Cardiac fibroblast (primary cell): ENCODE results near the gene SPDYE4.

ENCODE experiments used
- DNase-seq, 2 donors: peaks; one replicate each; pipeline versions ENCODE4 v3.0.0 to v3.0.0-alpha.2; 2010; ENCODE audit warnings: low read depth in 2 of 2
- H3K4me3 ChIP-seq, 2 donors: replicated peaks in 1 of 2; 1 replicate in 1 of 2; 2 replicates in 1 of 2; pipeline ENCODE4 v1.5.1; 2011; ENCODE audit warnings: low read depth in 2 of 2, low read length in 2 of 2, mild to moderate bottlenecking in 2 of 2, moderate library complexity in 1 of 2
- CTCF ChIP-seq: IDR thresholded peaks from one replicate; pipeline ENCODE4 v1.5.1; 2011; ENCODE audit warnings: low read depth, mild to moderate bottlenecking, low read length, inconsistent platforms

SPDYE4 gene

GRCh38 chr17:8742274-8742673 is 16.1 kb downstream of the SPDYE4 start:
- DNase-seq = no peak
- H3K4me3 ChIP-seq = no peak overlapping the region
- no peak for TF ChIP-seq CTCF

GRCh38 chr17:8741771-8742170 is 16.6 kb downstream of the SPDYE4 start:
- H3K4me3 ChIP-seq = no peak overlapping the region
- TF ChIP-seq CTCF = no peak
- DNase-seq = no peak

- TF ChIP-seq CTCF = no peak
- DNase-seq = no peak
- no peak overlapping the region for H3K4me3 ChIP-seq
Measured at GRCh38 chr17:8741366-8741765, 17.0 kb downstream of the SPDYE4 start.

- H3K4me3 ChIP-seq = no peak overlapping the region
- DNase-seq = no peak
- TF ChIP-seq CTCF = no peak
Measured at GRCh38 chr17:8740486-8740885, 17.9 kb downstream of the SPDYE4 start.

GRCh38 chr17:8739097-8739496 is 19.2 kb downstream of the SPDYE4 start:
- no peak overlapping the region for H3K4me3 ChIP-seq
- no peak for DNase-seq
- TF ChIP-seq CTCF = no peak

GRCh38 chr17:8736796-8737195 is 21.6 kb downstream of the SPDYE4 start:
- no peak overlapping the region for H3K4me3 ChIP-seq
- no peak for DNase-seq
- TF ChIP-seq CTCF = no peak

- TF ChIP-seq CTCF = no peak
- DNase-seq = no peak
- no peak overlapping the region for H3K4me3 ChIP-seq
Measured at GRCh38 chr17:8736362-8736761, 22.0 kb downstream of the SPDYE4 start.
